GM18526 (cell line): ENCODE data around the gene CMC4.

Experiments used
- POLR2A ChIP-seq: IDR thresholded peaks from 3 replicates; pipeline ENCODE4 v1.6.1; 2011; ENCODE audit not compliant: insufficient read length; ENCODE audit errors: extremely low read depth

CMC4 gene

DNA sequence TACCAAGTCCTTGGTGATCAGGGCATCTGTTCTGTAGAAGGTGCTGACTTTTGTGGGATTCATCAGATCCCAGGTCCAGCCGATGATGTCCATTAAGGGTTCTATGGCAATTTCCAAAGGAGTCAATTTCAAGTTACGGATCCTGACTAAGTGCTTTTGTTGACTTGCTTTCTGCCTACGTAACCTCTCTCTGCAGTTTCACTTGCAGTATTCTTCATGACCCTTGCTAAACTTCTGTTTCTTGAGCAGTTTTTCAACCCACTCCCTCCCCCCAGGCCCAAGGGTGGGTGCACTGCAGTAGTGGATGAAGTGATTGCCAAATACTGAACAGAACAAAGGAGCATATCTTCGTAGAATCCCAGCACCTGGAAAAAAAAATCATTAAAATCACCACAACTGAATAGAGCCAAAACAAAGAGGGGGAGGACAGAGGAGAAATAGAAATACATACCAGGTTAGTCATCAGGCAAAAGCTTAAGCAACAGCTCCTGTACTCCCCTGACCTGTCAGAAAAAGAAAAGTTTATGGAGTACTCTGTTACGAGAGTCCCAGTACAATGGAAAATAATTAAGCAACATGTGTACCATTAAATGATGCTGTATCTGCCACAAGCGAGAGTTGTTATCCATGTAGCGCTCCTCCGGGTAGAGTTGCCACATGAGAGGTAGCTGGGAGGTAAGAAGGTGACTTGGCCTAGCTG is 5.8 kb downstream of the CMC4 start:
- TF ChIP-seq POLR2A, result no peak

- TF ChIP-seq POLR2A, result no peak
Observed at GRCh38 chrX:155061760-155062159, 9.2 kb downstream of the CMC4 start.

DNA sequence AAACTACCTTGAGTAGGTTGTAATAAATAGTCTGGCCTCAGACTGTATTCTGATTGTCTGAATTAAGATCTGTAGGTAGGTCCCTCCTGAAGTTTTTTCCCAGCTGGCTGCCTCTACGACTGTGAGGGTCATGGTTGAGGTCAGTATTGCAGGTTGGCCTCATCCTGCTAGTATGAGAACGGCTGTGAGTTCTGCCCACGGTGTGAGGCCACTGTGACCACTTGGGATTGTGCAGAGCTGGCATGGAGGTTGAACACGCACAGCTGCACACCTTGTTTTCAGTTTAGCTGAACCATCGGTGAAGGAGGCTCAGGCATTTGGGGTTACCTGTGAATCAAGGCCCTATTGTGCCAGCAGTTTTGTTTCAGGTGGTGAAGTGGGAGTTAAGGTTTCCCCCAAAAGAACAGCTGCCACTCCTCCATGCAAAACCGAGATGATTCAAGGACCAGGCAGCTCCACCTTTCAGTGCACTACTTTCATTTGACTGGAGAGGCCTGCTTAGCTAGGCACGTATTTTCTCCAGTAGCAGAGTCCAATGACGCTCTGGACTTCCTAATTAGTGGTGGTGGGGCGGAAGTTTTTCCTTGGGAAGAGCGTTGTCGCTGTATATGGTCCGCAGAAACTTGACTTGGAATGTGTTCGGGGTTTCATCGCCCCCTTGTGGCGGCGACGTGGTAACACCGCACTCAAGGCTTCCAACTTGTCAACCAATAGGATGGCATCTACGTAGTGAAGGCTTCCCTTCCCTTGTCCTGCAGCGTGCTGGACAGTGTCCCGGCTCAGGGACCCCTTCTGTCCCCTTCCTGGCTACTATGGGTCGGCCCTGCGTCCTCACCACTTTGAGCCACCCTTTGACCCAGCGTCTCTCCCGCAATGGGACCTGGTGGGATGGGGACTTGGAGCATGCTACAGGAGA is 13.8 kb downstream of the CMC4 start:
- no peak for TF ChIP-seq POLR2A

- TF ChIP-seq POLR2A, result no peak
Observed at GRCh38 chrX:155056471-155056870, 14.5 kb downstream of the CMC4 start.

GRCh38 chrX:155055494-155055893 is 15.4 kb downstream of the CMC4 start:
- no peak for TF ChIP-seq POLR2A

- no peak for TF ChIP-seq POLR2A
Observed at GRCh38 chrX:155054255-155054654, 16.7 kb downstream of the CMC4 start.

- TF ChIP-seq POLR2A, result no peak
Observed at GRCh38 chrX:155053656-155054055, 17.3 kb downstream of the CMC4 start.

- TF ChIP-seq POLR2A, result no peak
Observed at GRCh38 chrX:155052738-155053498, 18.0 kb downstream of the CMC4 start.

DNA sequence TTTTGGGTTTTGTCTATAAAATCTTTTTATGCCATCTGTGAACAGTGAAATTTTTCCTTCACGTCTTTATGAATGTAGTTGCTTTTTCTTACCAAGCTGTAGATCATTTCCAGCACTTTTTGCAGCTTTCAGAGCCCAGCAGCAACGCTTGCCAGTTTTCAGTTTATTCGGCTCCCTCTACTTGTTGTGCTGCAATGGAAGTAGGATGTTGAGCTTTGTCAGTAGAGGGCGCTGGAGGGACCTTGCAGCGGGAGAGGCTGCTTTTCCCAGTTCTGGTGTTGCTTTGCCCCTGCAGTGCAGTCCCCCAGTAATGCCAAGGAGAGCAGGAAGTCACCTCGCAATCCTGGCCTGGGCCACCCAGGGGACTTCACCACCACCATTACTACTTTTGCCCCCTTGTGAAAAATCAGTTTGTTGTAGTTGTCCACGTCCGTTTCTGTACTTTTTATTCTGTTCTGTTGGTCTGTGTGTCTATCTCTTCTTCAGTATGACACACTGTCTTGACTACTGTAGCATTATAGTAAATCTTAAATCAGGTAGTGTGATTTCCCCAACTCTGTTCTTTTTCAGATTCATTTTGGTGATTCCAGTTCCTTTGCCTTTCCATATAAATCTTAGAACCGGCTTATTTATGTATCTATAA is 21.8 kb downstream of the CMC4 start:
- TF ChIP-seq POLR2A, result no peak

DNA sequence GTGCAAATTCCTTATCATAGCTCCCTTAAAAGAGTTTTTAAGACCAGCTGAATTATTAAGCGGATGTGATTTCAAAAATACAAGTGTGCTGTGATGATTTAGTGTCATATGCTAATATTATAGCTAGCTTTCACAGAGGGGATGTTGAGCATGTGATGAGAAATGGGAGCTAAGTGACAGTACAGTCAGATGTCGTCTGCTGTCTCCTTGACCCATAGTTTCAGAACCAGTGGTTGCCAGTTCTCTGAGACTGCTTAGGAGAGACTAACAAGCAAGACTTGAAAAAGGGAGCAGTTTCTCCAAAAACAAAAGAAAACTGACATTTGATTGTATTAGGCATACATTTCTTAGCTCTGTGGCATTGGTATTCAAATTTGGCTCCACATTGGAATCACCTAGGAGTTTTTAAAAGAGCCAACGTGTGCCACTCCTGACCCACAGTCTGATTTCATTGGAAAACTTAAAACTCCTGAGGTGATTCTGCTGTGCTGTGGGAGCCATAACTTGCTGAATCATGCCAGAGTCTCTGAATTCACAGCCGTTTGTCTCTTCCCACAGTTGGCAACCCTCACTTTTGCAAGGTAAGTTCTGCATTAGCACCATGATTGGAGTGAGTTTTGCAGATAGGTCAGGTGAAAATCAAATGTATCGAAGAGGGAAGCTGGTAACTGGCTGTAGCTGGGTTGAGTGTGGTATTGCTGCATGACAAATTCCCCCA is 24.0 kb downstream of the CMC4 start:
- no peak for TF ChIP-seq POLR2A

- TF ChIP-seq POLR2A, result no peak
Observed at GRCh38 chrX:155046129-155046810, 24.7 kb downstream of the CMC4 start.

DNA sequence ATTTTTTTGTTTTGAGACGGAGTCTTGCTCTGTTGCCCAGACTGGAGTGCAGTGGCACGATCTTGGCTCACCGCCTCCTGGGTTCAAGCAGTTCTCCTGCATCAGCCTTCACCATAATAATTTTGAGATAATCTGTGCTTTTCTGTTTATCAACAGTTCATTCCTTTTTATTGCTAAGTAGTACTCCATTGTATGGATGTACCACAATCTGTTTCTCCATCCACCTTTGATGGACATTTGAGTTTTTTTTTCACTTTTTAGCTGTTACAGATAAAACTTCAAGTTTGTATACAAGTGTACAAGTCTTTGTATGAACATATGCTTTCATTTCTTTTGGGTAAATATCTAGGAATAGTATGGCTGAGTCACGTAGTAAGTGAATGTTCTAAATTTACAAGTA is 35.2 kb downstream of the CMC4 start:
- TF ChIP-seq POLR2A, result no peak

DNA sequence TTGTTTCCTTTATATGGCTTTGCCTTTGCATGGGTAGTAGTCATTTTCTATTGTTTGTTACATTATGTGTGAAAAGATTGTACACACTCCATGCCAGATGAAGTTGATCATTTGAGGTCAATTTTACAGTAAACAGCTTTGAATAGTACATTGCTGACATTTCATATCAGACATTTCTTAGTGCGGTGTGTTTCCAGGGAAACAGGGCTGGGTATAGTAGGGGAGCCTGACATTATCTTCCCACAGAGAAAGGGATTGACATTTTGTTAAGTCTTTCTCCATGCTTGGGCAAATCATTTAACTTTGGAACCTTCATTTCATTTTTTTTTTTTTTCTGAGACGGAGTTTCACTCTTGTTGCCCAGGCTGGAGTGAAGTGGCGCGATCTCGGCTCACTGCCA is 39.3 kb downstream of the CMC4 start:
- no peak for TF ChIP-seq POLR2A

DNA sequence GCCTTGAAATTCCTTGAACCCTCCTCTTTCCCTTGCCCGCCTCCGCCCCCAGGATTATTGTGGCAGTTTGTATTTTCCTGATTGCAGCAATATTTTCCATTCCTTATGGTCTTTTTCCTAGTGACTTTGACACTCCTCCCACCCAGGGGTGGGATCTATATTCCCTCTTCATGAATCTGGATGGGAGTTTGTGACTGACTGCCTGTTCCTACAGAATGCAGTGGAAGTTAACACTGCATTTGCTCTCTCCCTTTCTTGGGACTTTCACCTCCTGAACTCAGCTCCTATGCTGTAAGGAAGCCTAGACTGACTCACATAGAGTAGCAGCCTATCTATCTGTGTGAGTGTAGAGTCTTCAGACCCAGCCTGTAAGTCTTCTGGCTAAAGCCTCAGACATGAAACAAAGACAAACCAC is 42.1 kb downstream of the CMC4 start:
- TF ChIP-seq POLR2A, result no peak
